Measurements from ENCODE around the gene ANKRD37. TPM values are rescaled to one million over a fixed set of nuclear protein-coding genes. Genes with fewer than 3 reads are reported as not detected.

ANKRD37 gene
- total RNA-seq, 1 donor from 2014 or later, result 3.6 TPM

DNA sequence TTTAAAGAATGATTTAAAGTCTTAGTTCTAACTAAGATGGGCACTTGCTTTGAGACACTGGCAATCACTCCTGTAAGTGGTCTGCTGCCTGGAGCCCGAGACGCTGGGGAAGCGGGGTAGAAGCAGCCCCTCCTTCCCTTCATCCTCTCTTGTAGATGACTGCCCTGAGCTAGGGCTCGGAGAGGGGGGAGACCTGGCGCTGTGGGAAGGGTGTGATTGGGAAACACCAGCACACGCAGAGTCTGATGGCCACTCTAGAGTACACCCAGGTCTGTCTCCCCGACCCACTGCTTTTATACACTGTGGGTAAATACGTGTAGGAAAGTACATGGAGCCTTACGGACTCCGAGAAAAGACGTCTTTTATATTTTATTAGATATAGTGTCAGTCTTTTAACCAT, 24.9 kb upstream of the ANKRD37 start:
- Mint-ChIP-seq H3K4me1 (ENCODE audit: unreplicated experiment) (no peaks in the 10 kb centered on the region), H3K9me3 (no peaks in the 10 kb centered on the region), H3K4me3 (no peak overlapping the region), H3K36me3 (peaks cover 12% of the 10 kb centered on the region), H3K27me3 (no peaks in the 10 kb centered on the region), H3K27ac (no peak overlapping the region)
- TF ChIP-seq, protein P1, sequence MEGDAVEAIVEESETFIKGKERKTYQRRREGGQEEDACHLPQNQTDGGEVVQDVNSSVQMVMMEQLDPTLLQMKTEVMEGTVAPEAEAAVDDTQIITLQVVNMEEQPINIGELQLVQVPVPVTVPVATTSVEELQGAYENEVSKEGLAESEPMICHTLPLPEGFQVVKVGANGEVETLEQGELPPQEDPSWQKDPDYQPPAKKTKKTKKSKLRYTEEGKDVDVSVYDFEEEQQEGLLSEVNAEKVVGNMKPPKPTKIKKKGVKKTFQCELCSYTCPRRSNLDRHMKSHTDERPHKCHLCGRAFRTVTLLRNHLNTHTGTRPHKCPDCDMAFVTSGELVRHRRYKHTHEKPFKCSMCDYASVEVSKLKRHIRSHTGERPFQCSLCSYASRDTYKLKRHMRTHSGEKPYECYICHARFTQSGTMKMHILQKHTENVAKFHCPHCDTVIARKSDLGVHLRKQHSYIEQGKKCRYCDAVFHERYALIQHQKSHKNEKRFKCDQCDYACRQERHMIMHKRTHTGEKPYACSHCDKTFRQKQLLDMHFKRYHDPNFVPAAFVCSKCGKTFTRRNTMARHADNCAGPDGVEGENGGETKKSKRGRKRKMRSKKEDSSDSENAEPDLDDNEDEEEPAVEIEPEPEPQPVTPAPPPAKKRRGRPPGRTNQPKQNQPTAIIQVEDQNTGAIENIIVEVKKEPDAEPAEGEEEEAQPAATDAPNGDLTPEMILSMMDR (conservative IDR thresholded peaks at IDR 0.05), result no peak
- no peak for DNase-seq (ENCODE audit: extremely low spot score, unreplicated experiment)

DNA sequence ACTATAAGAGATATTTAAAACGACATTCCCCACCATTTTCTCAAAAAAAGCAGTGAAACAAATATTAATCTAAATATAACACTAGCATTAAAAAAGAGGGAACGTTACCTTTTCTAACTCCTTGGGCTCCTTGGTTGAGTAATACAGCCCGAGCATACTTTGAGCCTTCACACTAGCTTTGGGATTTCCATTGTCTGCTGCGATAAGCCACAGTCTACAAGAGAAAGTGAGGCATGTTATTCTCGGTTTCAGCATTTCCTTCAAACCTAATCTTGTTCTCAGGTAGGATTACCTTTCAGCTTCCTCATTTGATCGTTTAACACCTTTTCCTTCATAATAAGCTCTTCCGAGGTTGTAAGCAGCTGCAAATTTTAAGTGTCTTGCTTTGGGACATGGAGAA, 22.6 kb upstream of the ANKRD37 start:
- H3K27me3 Mint-ChIP-seq, result no peaks in the 10 kb centered on the region
- DNase-seq (ENCODE audit: extremely low spot score, unreplicated experiment), result no peak
- no peak overlapping the region for H3K4me3 Mint-ChIP-seq
- peaks cover 12% of the 10 kb centered on the region for H3K36me3 Mint-ChIP-seq
- H3K9me3 Mint-ChIP-seq, result no peaks in the 10 kb centered on the region
- H3K4me1 Mint-ChIP-seq (ENCODE audit: unreplicated experiment), result no peaks in the 10 kb centered on the region
- TF ChIP-seq, protein P1 (conservative IDR thresholded peaks at IDR 0.05), result no peak
- no peak overlapping the region for H3K27ac Mint-ChIP-seq

DNA sequence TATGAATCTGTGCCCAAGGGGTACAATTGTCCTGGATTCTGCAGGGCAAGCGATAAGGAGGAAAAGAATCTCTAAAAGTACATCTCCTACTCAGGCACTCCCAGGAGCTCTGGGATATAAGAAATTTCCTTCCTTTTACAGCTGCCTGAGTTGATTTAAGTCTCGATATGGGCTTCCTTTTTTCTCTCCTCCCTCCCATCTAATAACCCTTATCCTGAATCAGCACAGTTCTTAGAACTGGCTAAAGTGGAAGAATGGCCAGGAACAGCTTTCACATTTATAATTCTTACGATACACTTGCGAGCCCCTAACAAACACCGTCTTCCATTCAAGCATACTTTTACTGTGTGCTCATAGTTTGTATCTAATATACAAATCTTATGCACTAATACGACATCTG, 22.1 kb upstream of the ANKRD37 start:
- no peaks in the 10 kb centered on the region for H3K27me3 Mint-ChIP-seq
- no peak for DNase-seq (ENCODE audit: extremely low spot score, unreplicated experiment)
- no peak overlapping the region for H3K27ac Mint-ChIP-seq
- TF ChIP-seq, protein P1 (conservative IDR thresholded peaks at IDR 0.05), result no peak
- H3K4me1 Mint-ChIP-seq (ENCODE audit: unreplicated experiment), result no peaks in the 10 kb centered on the region
- H3K36me3 Mint-ChIP-seq, result peaks cover 12% of the 10 kb centered on the region
- H3K9me3 Mint-ChIP-seq, result no peaks in the 10 kb centered on the region
- no peak overlapping the region for H3K4me3 Mint-ChIP-seq

DNA sequence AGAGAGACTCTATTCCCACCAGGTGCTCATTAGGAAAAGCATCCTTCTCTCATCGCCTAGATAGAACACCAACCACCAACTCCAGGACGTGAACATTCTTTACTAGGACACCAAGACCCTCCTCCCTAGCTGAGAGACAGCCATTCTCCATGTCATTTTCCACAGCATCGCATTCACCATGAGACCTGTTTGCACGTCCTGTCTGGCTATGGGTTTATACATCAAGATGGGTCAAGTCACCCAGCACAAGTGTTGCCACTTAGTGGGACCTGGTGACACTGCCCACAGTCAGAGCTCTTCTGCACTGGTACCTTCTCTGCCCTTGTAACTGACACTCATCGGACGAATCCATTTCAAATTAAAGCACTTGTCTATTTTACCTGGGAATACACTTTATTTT, 18.4 kb upstream of the ANKRD37 start:
- TF ChIP-seq, protein P1 (conservative IDR thresholded peaks at IDR 0.05), result no peak
- H3K27me3 Mint-ChIP-seq, result no peaks in the 10 kb centered on the region
- H3K27ac Mint-ChIP-seq, result no peak overlapping the region
- peaks cover 17% of the 10 kb centered on the region for H3K36me3 Mint-ChIP-seq
- DNase-seq (ENCODE audit: extremely low spot score, unreplicated experiment), result no peak
- H3K9me3 Mint-ChIP-seq, result peaks cover 9% of the 10 kb centered on the region
- H3K4me3 Mint-ChIP-seq, result no peak overlapping the region
- no peaks in the 10 kb centered on the region for H3K4me1 Mint-ChIP-seq (ENCODE audit: unreplicated experiment)

DNA sequence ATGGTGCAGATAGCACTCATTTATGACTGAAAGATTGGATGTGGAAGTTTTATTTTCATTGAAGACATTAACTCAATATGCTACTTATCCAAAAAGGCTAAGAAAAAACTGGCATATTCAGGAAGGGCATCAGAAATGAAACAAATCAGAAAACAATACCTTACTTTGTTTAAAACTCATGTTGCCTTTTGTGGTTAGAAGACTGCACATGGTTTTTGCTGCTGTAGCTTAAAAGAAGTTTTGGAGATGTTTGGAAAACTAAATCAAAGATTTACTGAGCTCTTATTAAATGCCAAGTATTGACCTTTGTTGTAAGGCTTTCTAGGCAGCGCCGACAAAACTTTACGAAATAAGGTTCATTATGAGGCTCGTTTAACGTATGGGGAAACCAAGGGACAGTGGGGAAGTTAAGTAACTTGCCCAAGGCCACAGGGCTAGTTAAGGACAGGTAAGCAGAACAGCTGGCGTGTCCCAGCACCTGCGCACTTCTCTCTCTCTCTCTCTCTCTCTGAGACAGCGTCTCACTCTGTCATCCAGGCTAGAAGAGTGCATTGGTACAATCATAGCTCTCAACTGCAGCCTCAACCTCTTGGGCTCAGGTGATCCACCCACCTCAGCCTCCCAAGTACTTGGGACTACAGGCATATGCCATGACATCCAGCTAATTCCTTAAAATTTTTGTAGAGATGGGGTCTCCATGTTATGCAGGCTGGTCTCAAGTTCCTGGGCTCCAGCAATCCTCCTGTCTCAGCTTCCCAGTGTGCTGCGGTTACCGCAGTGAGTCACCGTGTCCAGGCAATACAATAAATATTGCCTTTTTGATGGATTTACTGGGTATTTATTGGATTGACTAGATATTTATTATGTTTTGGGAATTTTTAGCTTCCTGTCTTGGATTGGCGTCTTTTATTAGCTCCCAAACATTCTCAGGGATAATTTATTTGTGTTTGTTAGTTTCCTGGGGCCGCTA, 17.0 kb upstream of the ANKRD37 start:
- no peak overlapping the region for H3K27ac Mint-ChIP-seq
- H3K9me3 Mint-ChIP-seq, result peaks cover 9% of the 10 kb centered on the region
- peaks cover 9% of the 10 kb centered on the region for H3K4me1 Mint-ChIP-seq (ENCODE audit: unreplicated experiment)
- no peak overlapping the region for H3K4me3 Mint-ChIP-seq
- H3K36me3 Mint-ChIP-seq, result peaks cover 20% of the 10 kb centered on the region
- H3K27me3 Mint-ChIP-seq, result no peaks in the 10 kb centered on the region
- TF ChIP-seq, protein P1 (conservative IDR thresholded peaks at IDR 0.05), result no peak
- no peak for DNase-seq (ENCODE audit: extremely low spot score, unreplicated experiment)

Measured in type B pancreatic cell (in vitro differentiated cells).